PC-3 (cell line): ENCODE measurements around the gene ZMYM3. TPM values are rescaled to one million over a fixed set of nuclear protein-coding genes. Genes with fewer than 3 reads are reported as not detected.

Experiments used
- ATAC-seq: fragments of 200-7000 bp; cut with Tn5 transposase; 2 replicates; pipeline ENCODE4 v1.9.1; 2020; ENCODE audit warnings: mild to moderate bottlenecking, moderate library complexity
- BruUV-seq: library from RNA; stranded (reverse); fragments of 400-500 nt; replicated peaks from 2 replicates; lab custom pipeline; 2021; lab: Mats Ljungman, UMichigan
- CTCF ChIA-PET: fragments of 300-600 bp; sonication (Branson Sonifier 250); formaldehyde crosslinking; loops from one replicate; lab custom pipeline; 2022; ENCODE audit warnings: antibody characterized with exemption; lab: Charles Lee
- POLR2A ChIA-PET: fragments of 300-600 bp; sonication (Branson Sonifier 250); formaldehyde crosslinking; loops from one replicate; lab custom pipeline; 2022; ENCODE audit warnings: antibody characterized with exemption; ENCODE audit not compliant: unreplicated experiment; lab: Charles Lee
- DNase-seq: peaks from one replicate; pipeline ENCODE4 v3.0.0-alpha.2; 2015
- H2AFZ ChIP-seq: fragments of 300-600 bp; sonication (generic); 2 replicates; pipeline ENCODE4 v1.6.0; 2016; ENCODE audit warnings: antibody characterized with exemption, low read length
- H3F3A ChIP-seq: fragments of 300-600 bp; sonication (generic); one replicate; pipeline ENCODE4 v1.6.0; 2017; ENCODE audit warnings: antibody characterized with exemption, low read length, control low read depth, mild to moderate bottlenecking; ENCODE audit not compliant: unreplicated experiment
- H3K27ac ChIP-seq: fragments of 300-600 bp; sonication (generic); 2 replicates; pipeline ENCODE4 v1.5.1; 2016; ENCODE audit warnings: mild to moderate bottlenecking, low read length
- H3K27me3 ChIP-seq: fragments of 300-600 bp; sonication (generic); 2 replicates; pipeline ENCODE4 v1.6.1; 2016; ENCODE audit warnings: low read length, mixed read lengths
- H3K36me3 ChIP-seq: fragments of 300-600 bp; sonication (generic); 2 replicates; pipeline ENCODE4 v1.6.1; 2016; ENCODE audit warnings: low read depth, mixed run types, low read length, mixed read lengths
- H3K4me1 ChIP-seq: fragments of 300-600 bp; sonication (generic); 2 replicates; pipeline ENCODE4 v1.5.1; 2016; ENCODE audit warnings: low read length; ENCODE audit not compliant: insufficient read depth
- H3K4me2 ChIP-seq: fragments of 300-600 bp; sonication (generic); 2 replicates; pipeline ENCODE4 v1.6.0; 2016; ENCODE audit warnings: low read length
- H3K4me3 ChIP-seq: fragments of 300-600 bp; sonication (generic); 2 replicates; pipeline ENCODE4 v1.5.1; 2016; ENCODE audit warnings: mild to moderate bottlenecking, low read length, mixed read lengths
- H3K79me2 ChIP-seq: fragments of 300-600 bp; sonication (generic); 2 replicates; pipeline ENCODE4 v1.6.1; 2017; ENCODE audit warnings: low read length, mixed read lengths
- H3K9ac ChIP-seq: fragments of 300-600 bp; sonication (generic); 2 replicates; pipeline ENCODE4 v1.6.0; 2016; ENCODE audit warnings: mild to moderate bottlenecking, low read length
- H3K9me2 ChIP-seq: fragments of 300-600 bp; sonication (generic); replicated peaks from 2 replicates; pipeline ENCODE4 v1.6.1; 2016; ENCODE audit warnings: mixed run types, low read length, mixed read lengths
- H3K9me3 ChIP-seq: fragments of 300-600 bp; sonication (generic); 2 replicates; pipeline ENCODE4 v1.6.1; 2016; ENCODE audit warnings: low read length, mixed read lengths
- H4K20me1 ChIP-seq: fragments of 300-600 bp; sonication (generic); 2 replicates; pipeline ENCODE4 v1.6.1; 2016; ENCODE audit warnings: low read length, mixed read lengths
- CTCF ChIP-seq: fragments of 300-600 bp; sonication (generic); conservative IDR thresholded peaks from 2 replicates; pipeline ENCODE4 v1.5.1; 2017; ENCODE audit warnings: antibody characterized with exemption, low read depth, mild to moderate bottlenecking, low read length
- EZH2 ChIP-seq: fragments of 300-600 bp; sonication (generic); IDR thresholded peaks from one replicate; pipeline ENCODE4 v1.6.1; 2017; ENCODE audit warnings: antibody characterized with exemption, mild to moderate bottlenecking, low read length; ENCODE audit not compliant: unreplicated experiment
- EZH2phosphoT487 ChIP-seq: fragments of 300-600 bp; sonication (generic); IDR thresholded peaks from 2 replicates; pipeline ENCODE4 v1.6.1; 2018; ENCODE audit warnings: mild to moderate bottlenecking, antibody characterized with exemption, low read length, borderline replicate concordance
- intact Hi-C: fragments of 100-400 bp; cut with micrococcal nuclease; formaldehyde crosslinking; loops from 2 replicates; pipeline ENCODE4 v1.9.0; 2023
- total RNA-seq: library from RNA; depleted of rRNA; stranded (reverse); fragments of >200 nt; gene quantifications from 2 replicates; pipeline ENCODE4 v1.2.3, GENCODE V29; 2014

Gene ZMYM3
- total RNA-seq, 1 experiment from 2014 or later = 23.5 TPM

- H3K9me2 ChIP-seq = no peaks in the 10 kb centered on the region
- H3K4me1 ChIP-seq = peaks cover 4% of the 10 kb centered on the region; the same call in 1 of the 2 replicates
- H3K36me3 ChIP-seq = peaks cover 46% of the 10 kb centered on the region
- DNase-seq (no peak), ATAC-seq (no peak)
- BruUV-seq = no TSS peak
- no peak overlapping the region for H3K27ac ChIP-seq
- no peak overlapping the region for H2AFZ ChIP-seq
- H3K4me3 ChIP-seq = no peak overlapping the region
- CTCF ChIA-PET = no interaction called here
- H3F3A ChIP-seq = no peaks in the 10 kb centered on the region
- H3K9me3 ChIP-seq = no peaks in the 10 kb centered on the region
- POLR2A ChIA-PET = no interaction called here
- no peaks in the 10 kb centered on the region for H4K20me1 ChIP-seq
- no peak overlapping the region for H3K9ac ChIP-seq
- intact Hi-C loops = no loop called here
- no peaks in the 10 kb centered on the region for H3K79me2 ChIP-seq
- H3K27me3 ChIP-seq = no peaks in the 10 kb centered on the region
- H3K4me2 ChIP-seq = no peak overlapping the region
- no peak for TF ChIP-seq EZH2
- TF ChIP-seq CTCF = no peak
- no peak for TF ChIP-seq EZH2phosphoT487
These were observed 44.2 kb upstream of the ZMYM3 start for GRCh38 chrX:71298119-71298518.

GRCh38 chrX:71296806-71297205 lies 42.9 kb upstream of the ZMYM3 start:
- no TSS peak for BruUV-seq

More at GRCh38 chrX:71296806-71297205, 42.9 kb upstream of the ZMYM3 start:
- H3K4me3 ChIP-seq = no peak overlapping the region
- H4K20me1 ChIP-seq = peaks cover 5% of the 10 kb centered on the region; the same call in 1 of the 2 replicates
- no peak for ATAC-seq
- intact Hi-C loops = no loop called here
- H3F3A ChIP-seq = no peaks in the 10 kb centered on the region
- no peak overlapping the region for H2AFZ ChIP-seq
- POLR2A ChIA-PET = no interaction called here
- no peaks in the 10 kb centered on the region for H3K9me3 ChIP-seq
- H3K4me1 ChIP-seq = peaks cover 11% of the 10 kb centered on the region
- H3K27me3 ChIP-seq = no peaks in the 10 kb centered on the region
- no peaks in the 10 kb centered on the region for H3K9me2 ChIP-seq
- CTCF ChIA-PET = no interaction called here
- H3K27ac ChIP-seq = no peak overlapping the region
- H3K9ac ChIP-seq = no peak overlapping the region
- no peak for TF ChIP-seq EZH2phosphoT487
- no peak for TF ChIP-seq EZH2
- TF ChIP-seq CTCF = no peak
- DNase-seq = no peak
- peaks cover 8% of the 10 kb centered on the region; the same call in 1 of the 2 replicates for H3K79me2 ChIP-seq
- no peak overlapping the region for H3K4me2 ChIP-seq
- peaks cover 56% of the 10 kb centered on the region for H3K36me3 ChIP-seq
